ENCODE data around the gene TENT5C.

Gene TENT5C

DNA sequence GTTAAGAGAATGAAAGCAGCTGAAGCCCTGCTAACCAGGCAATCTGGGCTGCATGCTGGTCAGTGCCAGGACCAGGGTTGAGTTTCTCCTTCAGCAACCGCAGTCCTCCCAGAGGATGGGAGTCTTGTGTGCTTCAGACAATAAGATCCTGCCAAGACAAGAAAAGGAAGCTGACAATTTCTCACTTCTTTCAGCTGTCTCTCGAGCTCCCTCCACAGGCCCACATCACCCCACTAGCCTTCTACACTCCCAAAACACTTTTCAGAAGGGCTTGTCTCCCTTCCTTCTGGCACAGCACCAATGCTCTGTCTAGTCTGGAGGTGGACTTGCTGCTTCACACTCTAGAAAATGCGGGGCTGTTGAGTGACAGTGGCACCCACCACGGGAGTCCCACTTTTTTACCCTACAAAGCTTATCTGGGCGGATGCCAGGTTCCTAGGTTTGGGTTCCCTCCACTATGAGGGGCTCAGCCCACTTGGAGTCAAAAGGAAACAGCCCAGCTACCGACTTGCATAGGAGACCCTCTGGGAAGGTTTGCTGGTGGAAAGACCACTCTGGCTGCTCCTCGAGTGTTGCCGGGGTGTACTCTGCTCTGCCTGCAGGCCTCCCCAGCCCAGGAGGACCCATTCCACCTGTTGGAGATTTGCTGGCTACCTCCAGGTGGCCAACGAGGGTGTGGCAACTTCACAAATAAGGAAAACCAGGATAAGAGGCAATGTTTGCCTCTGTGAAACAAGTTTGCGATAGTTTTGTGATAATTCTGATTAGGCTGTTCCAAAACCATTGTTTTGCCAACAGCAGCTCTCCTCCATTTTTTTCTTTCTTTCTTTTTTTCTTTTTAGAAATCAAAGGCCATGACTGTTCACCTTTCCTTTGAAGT is 68.9 kb downstream of the TENT5C start:
- TF ChIP-seq, protein P1, sequence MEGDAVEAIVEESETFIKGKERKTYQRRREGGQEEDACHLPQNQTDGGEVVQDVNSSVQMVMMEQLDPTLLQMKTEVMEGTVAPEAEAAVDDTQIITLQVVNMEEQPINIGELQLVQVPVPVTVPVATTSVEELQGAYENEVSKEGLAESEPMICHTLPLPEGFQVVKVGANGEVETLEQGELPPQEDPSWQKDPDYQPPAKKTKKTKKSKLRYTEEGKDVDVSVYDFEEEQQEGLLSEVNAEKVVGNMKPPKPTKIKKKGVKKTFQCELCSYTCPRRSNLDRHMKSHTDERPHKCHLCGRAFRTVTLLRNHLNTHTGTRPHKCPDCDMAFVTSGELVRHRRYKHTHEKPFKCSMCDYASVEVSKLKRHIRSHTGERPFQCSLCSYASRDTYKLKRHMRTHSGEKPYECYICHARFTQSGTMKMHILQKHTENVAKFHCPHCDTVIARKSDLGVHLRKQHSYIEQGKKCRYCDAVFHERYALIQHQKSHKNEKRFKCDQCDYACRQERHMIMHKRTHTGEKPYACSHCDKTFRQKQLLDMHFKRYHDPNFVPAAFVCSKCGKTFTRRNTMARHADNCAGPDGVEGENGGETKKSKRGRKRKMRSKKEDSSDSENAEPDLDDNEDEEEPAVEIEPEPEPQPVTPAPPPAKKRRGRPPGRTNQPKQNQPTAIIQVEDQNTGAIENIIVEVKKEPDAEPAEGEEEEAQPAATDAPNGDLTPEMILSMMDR (conservative IDR thresholded peaks at IDR 0.05; ENCODE audit: low read depth, low read length), result peak; percentile 26
- no peak overlapping the region for H3K4me3 ChIP-seq (ENCODE audit: low read length)
- no peak for DNase-seq (ENCODE audit: low read depth)

DNA sequence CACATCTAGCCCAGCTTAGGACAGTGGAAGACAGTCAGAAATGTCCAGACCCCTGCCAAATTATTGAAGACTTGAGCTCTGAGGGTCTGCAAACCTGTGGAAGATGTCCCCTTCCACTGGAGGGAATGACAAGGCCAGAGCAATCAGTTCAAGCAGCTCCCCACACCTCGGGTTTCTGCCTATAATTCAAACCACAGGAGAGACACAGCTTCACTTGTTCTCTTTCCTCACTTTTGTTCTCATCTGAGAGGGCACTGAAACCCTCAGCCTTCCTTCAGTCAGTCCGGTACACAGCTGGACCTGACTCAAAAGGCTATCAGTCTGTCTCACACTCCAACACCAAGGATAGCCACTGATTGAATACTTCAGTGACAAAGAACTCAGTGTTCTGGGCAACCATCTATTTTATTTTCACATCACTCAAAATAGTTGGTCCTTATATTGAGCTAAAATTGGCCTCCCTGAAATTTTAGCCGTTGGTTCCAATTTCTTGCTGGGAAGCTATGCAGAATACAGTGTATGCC is 70.1 kb downstream of the TENT5C start:
- TF ChIP-seq, protein P1 (conservative IDR thresholded peaks at IDR 0.05; ENCODE audit: low read depth, low read length), result no peak
- no peak for DNase-seq (ENCODE audit: low read depth)
- H3K4me3 ChIP-seq (ENCODE audit: low read length), result no peak overlapping the region

DNA sequence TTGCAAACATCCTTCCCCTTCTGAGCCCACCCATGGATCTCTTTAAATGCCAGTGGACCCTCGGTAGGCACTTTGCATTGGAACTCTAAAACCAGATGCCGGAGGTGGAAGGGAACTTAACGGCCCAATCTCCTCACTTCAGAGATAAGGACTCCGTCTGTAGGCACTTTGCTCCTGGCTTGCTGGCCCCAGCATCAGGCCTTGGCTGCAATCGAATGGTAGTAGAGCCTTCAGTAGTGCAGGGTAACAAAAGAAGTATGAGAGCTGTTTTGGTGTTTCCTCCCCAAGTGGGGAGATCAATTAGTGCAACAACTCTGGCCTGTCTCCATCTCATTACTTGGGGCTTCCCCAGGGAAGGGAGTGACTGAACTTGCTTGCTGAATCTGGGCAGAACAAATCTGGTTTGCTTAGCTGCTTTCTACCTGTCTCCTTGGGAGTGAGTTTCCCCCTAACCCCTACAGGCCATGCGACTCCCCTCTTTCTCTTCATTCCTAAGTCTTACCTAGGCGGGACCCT is 70.8 kb downstream of the TENT5C start:
- TF ChIP-seq, protein P1 (conservative IDR thresholded peaks at IDR 0.05; ENCODE audit: low read depth, low read length), result no peak
- no peak overlapping the region for H3K4me3 ChIP-seq (ENCODE audit: low read length)

More for the DNA sequence above, 70.8 kb downstream of the TENT5C start:
- DNase-seq (ENCODE audit: low read depth), result no peak

All from retinal pigment epithelial cell (primary cell).